Activated T-cell treated with anti-CD3 and anti-CD28 coated beads for 24 hours (primary cell): Measurements from ENCODE around the gene ACADVL.
"Not testable (repeated sequence)": the region's sequence is repeated elsewhere in the genome, so short reads cannot be mapped to it uniquely, and the experiment has no call there.

Experiments
- DNase-seq: peaks from one replicate; pipeline ENCODE4 v3.0.0-alpha.2; 2020; ENCODE audit warnings: low read depth

The ACADVL gene

GRCh38 chr17:7235693-7236665 lies 16.2 kb downstream of the ACADVL start:
- no peak for DNase-seq

- no peak for DNase-seq
These were observed 17.1 kb downstream of the ACADVL start for GRCh38 chr17:7236808-7237207.

- DNase-seq: no peak
These were observed 17.6 kb downstream of the ACADVL start for GRCh38 chr17:7237266-7237760.

GRCh38 chr17:7237761-7238419 lies 18.2 kb downstream of the ACADVL start:
- peak; percentile 81 for DNase-seq

- DNase-seq: no peak
These were observed 18.8 kb downstream of the ACADVL start for GRCh38 chr17:7238420-7239090.

- DNase-seq: peak; percentile 96
These were observed 19.6 kb downstream of the ACADVL start, which contains the start of gene PHF23 for GRCh38 chr17:7239091-7240027. Gene PHF23, minus strand, starts transcription at chr17:7239457. Its CDS starts 178 bp downstream, at chr17:7239279.

DNA sequence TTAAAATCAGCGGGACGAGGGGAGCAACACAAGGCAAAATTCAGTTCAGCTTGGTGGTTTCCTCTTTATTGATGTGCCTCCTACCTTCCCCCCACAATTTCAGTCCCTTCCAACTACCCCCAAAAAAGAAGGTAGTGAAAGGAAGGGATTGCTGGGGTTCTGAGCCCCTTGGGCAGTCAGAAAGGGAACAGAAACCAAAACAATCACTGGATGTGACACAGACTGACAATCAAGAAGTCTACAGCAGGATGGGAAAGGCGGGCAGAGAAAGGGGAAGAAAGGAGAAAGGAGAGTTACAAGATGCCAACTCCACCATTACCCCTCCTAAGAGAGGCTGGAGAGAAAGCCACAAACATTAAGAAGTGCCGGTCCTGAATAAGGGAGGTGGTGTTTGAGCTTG lies 20.6 kb downstream of the ACADVL start:
- DNase-seq: no peak

DNA sequence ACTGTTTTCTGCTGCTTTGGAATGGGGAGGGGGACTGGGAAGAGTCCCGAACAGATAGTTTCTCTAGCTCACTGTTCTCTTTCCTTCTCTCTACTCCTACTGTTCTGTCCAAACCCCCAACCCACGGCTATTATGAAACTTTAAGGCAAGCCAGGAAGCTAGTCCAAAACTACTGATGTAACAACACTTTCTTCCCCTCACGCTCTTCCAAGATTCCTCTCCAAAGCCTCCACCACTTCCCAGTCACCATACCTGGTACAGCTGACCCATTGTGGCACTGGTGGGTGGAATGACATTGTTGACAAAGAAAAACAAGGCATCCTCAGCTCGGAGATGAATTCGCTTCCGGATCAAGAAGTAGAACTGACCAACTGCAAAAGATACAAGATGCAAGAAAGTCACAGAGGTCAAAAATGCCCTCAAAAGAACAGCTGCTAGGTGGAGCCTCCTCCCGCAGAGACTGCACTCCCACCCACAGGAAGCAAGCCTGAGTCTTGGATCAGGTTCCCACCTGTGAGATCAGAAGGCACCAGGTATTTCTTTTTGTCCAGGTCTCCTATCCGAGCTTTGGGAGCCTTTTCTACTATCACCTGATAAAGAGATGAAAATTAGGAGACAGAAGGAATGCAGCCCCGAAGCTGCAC lies 21.5 kb downstream of the ACADVL start:
- DNase-seq: no peak

DNA sequence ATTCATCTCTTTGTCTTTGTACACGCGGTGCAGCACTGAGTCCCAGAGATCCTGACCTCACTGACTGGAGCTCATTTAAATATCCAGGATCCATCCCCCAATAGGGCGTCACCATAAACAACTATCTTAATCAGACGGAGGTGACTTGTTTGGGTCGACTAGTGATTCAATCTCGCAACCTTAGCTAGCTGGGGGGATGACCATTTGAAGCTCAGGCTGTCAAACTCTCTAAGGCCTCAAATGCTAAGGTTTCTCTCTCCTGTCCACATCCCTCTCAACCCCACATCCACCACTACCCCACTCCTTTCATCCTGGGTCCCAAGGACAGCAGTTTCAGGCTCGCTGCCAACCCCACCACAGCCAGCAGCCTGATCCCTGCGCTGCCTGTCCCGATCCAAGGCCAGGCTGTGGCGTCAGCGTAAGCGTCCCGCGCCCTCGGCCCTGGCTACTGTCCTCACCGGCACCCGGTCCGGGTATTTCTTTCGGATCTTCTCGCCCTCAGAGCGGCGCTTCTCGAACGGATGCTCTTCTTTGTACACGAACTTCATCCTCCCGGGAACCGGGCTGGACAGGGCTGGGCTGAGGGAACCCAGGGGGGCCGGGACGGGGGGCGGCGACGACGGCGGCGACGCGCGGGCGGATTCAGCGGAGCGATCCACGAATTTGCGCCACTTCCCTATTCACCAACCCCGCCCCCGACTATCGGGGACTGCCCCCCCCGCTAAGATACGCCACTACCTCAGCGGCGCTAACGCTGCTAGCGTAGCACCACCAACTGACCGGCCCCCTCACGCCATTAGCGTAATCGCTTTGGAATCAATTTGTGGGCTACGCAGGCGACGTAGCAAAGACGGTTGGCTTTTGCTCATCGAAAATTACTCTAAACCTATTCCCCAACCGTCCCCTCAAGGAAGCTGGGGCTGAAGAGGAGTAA lies 22.3 kb downstream of the ACADVL start, which contains the start of gene GABARAP:
TSS of gene GABARAP (minus strand) at position 667 of the 934 bp plus-strand sequence. CDS start at position 548, 119 bp downstream.
- peak; percentile 90 for DNase-seq

DNA sequence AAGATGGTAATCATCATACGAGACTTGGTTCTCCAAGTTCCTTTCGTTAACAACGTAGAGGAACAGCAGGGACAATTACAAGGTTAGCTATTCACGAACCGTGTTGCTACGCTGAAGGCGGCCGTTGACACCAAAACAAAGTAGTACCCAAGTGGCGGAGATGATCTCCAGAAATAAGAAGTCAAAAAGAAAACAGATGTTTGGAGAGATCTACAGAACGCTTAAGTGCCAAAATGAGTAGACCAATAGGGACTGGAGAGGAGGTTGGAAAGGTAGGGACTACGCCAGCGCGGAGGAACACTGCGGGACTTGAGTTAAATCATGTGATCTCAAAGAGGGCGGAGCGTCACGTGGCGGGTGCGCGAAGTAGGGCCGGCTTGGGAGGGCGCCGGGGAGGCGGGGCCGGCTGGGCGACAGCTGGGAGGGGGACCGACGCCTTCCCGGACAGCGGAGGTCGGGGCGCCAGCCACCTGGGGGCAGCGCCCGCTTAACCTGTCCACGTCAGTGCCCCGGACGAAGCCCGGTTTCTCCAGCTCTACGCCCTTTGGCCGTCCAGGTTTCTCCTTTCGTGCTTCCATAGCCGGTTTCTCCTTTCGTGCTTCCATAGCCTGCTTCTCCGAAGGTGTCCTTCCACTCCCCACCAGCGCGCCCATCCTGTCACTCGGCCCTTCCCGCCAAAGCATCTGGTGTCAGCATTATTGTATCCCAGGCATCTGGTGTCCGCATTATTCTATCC lies 23.1 kb downstream of the ACADVL start:
- DNase-seq: peak; percentile 85

DNA sequence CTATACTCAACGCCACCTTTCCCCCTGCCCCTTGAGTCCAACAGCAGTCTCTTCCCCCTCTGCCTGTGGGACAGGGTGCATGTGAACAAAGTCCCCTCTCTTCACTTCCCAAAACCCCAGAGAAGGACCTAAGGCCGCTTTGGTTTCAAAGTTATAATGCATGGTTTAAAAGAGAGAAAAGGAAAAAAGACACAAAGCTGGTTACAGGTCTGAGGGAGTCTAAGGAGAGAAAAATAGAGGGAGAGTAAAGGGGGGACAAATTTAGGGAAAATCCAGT lies 23.7 kb downstream of the ACADVL start:
- no peak for DNase-seq

GRCh38 chr17:7243838-7244237 lies 24.1 kb downstream of the ACADVL start:
- not testable (repeated sequence) for DNase-seq

DNA sequence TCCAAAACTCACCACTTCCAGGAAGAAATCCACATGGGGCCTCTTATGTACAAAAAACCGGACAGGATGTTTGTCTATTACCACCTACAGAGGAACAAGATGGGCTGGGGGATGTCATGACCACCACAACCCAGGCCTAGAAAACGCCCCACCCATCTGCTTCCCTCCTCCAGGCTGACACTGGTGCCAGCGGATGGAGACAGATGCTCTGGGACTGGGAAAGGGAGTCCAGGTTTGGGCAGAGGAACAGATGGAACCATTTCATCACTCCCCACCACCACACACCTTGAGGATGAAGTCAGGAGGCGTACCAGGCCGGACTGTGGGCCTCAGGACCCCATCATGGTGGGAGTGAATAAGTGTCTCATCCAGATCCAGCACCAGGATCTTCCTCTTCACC lies 27.0 kb downstream of the ACADVL start:
- no peak for DNase-seq

DNA sequence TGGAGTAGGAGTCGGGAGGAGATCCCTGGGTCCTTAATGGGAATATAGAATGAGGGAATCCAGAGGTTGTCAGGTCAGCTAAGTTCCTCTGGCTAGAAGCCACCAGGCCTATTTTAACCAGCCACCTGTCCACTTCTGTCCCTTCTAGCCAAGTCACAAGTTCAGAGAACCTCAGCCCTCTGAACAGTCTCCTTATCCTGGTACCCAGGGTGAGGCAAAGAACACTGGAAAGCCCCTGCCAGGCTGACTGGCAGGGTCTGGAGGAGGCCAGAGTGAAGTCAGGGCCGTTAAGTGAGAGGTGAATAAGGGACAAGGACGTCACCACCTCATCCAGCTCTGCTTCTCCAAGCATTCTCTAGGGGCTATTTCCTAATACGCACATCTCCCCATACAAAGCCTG lies 29.1 kb downstream of the ACADVL start:
- DNase-seq: no peak

DNA sequence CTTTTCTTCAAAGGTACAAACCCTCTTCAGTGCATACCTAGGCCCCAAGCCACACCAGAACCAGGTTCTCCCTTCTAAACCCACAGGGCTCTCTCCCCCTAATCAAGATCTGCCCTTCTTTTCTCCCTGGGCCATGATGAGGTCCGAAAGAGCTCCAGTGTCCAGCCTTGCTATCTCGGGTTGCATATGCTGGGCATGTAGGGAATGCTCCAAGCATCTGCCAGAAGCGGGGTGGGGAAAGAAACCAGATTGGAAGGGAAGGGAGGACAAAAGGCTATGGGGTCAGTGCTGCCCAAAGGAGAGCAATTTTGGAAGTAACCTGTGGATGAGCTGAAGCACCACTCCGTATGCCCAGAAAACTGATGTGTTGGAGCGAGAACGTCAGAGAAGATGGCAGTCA lies 29.5 kb downstream of the ACADVL start:
- no peak for DNase-seq

- DNase-seq: no peak
These were observed 30.1 kb downstream of the ACADVL start for GRCh38 chr17:7249830-7250229.

DNA sequence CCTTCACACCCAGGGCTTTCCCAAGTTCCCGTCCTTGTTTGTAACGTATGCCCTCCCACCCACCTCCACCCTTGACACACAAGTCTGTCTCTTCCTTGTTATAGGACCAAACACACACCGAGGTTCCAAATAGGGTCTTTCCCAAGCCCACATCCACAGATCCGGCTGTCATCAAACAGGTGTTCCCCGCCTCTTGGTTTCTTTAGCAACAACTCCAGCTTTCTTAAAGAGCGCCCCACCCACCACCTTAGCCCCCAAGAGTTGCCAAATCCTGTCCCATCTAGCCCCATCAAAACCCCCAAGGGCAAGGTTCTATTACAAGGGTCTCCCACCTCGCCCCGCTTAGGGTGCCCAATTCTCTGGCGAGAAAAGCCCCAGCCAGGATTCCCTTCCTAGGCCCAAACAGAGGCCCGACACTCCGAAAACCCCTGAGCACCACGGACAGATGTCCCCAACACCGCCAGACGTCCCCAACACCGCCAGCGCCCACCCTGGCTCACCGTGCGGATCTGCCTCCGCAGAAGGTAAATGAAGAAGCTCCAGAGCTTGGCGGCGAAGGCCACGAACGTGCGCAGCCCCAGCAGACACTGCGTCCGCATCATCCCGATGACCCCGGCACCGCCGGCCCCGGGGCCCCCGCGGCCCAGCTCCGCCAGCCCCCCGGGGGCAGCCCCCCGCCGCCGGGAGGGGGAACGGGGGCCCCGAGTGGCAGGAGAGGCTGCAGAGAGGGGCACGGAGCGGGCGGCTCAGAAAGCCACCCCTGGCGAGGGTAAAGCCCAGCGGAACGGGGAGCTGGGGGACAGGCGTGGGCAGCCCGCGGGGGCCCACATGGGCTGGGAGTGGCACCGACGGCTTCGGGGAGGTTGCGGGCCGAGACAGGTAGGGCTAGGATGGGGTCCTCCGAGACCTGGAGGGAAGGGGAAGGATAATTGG lies 31.2 kb downstream of the ACADVL start:
- no peak for DNase-seq

DNA sequence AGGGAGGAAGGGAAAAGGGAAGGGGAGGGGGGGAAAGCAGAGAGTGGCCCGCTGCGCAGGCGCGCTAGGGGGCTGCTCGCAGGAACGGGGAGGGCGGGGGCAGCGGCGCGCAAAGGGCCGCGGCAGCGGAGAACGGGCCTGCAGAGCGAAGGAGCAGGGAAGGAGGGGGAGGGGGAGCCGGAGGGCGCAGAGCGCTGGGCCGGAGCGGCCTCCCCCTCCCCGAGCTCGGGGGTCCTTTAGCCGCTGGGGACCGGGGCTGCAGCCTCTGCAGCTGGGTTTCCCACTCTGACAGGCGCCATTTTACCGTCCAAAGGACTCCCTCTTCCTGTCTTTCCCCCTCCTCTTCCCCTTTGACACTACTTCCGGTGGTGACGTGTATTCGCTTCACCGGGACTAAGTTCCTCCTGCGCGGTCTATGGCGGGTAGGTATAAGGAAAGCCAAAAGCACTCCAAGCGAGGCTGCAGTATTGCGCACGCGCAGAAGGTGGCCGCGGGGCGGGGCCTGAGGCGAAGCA lies 32.0 kb downstream of the ACADVL start, which contains the start of gene CTDNEP1:
TSS of gene CTDNEP1 (minus strand) at position 74 of the 515 bp plus-strand sequence. CDS start 438 bp downstream, outside the sequence.
- DNase-seq: peak; percentile 98
